WTC11 (cell line): ENCODE data around the gene SLC25A21.

Source experiments
- CBFB ChIP-seq: sonication (generic); formaldehyde crosslinking; IDR thresholded peaks from 2 replicates; pipeline ENCODE4 v1.8.1; 2022; ENCODE audit warnings: mild to moderate bottlenecking, low read depth, missing genetic modification reagents
- FOXK1 ChIP-seq: sonication (generic); formaldehyde crosslinking; IDR thresholded peaks from 2 replicates; pipeline ENCODE4 v1.8.0; 2022; ENCODE audit warnings: mild to moderate bottlenecking, moderate library complexity, missing genetic modification reagents
- NFYB ChIP-seq: sonication (generic); formaldehyde crosslinking; conservative IDR thresholded peaks from 2 replicates; pipeline ENCODE4 v1.8.0; 2022; ENCODE audit warnings: low read depth, missing genetic modification reagents
- OVOL2 ChIP-seq: fragments of 250-450 bp; sonication (Bioruptor Pico); IDR thresholded peaks from 2 replicates; pipeline ENCODE4 v1.9.0; 2021; ENCODE audit warnings: mild to moderate bottlenecking, borderline replicate concordance
- TF ChIP-seq, protein P1 (sequence below): fragments of 250-450 bp; sonication (Bioruptor Pico); IDR thresholded peaks from 2 replicates; pipeline ENCODE4 v2.1.2; 2022; ENCODE audit warnings: mild to moderate bottlenecking, moderate library complexity
- TF ChIP-seq, protein P2 (sequence below): sonication (generic); formaldehyde crosslinking; IDR thresholded peaks from 2 replicates; pipeline ENCODE4 v1.8.1; 2022; ENCODE audit warnings: missing genetic modification reagents, borderline replicate concordance
- TF ChIP-seq, protein P3 (sequence below): sonication (generic); formaldehyde crosslinking; IDR thresholded peaks from 2 replicates; pipeline ENCODE4 v1.8.1; 2022; ENCODE audit warnings: low read depth, mild to moderate bottlenecking, moderate library complexity, missing genetic modification reagents, borderline replicate concordance
- TF ChIP-seq, protein P4 (sequence below): fragments of 250-450 bp; sonication (Bioruptor Pico); conservative IDR thresholded peaks from 2 replicates; pipeline ENCODE4 v1.9.0; 2021; ENCODE audit warnings: mild to moderate bottlenecking
- TF ChIP-seq, protein P5 (sequence below): fragments of 200-600 bp; IDR thresholded peaks from 2 replicates; pipeline ENCODE4 v1.8.0; 2022; ENCODE audit warnings: antibody characterized with exemption
- TF ChIP-seq, protein P6 (sequence below): sonication (generic); formaldehyde crosslinking; conservative IDR thresholded peaks from 2 replicates; pipeline ENCODE4 v1.8.1; 2022; ENCODE audit warnings: mild to moderate bottlenecking, missing genetic modification reagents

DNA sequence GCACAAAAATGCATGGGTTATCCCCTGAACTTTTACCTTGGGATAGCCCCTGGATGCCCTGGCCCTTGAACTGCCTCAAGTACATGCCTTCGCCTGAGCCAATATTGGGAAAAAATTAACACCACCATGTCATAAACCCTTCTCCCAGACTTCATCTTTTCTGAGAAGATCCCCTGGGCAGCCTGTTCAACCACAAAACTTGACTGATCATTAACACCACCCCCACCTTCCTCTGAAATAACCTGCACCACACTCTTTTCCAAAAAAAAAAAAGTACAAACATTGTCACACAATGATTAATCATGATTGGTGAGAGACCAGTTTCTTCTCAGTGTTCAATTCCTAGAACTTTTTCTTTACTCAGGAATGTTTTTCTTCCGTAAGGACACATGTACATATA lies 292.8 kb downstream of the SLC25A21 start:
- TF ChIP-seq, protein P1, sequence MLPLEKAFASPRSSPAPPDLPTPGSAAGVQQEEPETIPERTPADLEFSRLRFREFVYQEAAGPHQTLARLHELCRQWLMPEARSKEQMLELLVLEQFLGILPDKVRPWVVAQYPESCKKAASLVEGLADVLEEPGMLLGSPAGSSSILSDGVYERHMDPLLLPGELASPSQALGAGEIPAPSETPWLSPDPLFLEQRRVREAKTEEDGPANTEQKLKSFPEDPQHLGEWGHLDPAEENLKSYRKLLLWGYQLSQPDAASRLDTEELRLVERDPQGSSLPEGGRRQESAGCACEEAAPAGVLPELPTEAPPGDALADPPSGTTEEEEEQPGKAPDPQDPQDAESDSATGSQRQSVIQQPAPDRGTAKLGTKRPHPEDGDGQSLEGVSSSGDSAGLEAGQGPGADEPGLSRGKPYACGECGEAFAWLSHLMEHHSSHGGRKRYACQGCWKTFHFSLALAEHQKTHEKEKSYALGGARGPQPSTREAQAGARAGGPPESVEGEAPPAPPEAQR (CRISPR knock-in tag): no peak
- TF ChIP-seq, protein P2, sequence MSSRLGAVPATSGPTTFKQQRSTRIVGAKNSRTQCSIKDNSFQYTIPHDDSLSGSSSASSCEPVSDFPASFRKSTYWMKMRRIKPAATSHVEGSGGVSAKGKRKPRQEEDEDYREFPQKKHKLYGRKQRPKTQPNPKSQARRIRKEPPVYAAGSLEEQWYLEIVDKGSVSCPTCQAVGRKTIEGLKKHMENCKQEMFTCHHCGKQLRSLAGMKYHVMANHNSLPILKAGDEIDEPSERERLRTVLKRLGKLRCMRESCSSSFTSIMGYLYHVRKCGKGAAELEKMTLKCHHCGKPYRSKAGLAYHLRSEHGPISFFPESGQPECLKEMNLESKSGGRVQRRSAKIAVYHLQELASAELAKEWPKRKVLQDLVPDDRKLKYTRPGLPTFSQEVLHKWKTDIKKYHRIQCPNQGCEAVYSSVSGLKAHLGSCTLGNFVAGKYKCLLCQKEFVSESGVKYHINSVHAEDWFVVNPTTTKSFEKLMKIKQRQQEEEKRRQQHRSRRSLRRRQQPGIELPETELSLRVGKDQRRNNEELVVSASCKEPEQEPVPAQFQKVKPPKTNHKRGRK: no peak
- TF ChIP-seq, protein P3, sequence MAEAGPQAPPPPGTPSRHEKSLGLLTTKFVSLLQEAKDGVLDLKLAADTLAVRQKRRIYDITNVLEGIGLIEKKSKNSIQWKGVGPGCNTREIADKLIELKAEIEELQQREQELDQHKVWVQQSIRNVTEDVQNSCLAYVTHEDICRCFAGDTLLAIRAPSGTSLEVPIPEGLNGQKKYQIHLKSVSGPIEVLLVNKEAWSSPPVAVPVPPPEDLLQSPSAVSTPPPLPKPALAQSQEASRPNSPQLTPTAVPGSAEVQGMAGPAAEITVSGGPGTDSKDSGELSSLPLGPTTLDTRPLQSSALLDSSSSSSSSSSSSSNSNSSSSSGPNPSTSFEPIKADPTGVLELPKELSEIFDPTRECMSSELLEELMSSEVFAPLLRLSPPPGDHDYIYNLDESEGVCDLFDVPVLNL (CRISPR knock-in tag): no peak
- TF ChIP-seq, protein P4, sequence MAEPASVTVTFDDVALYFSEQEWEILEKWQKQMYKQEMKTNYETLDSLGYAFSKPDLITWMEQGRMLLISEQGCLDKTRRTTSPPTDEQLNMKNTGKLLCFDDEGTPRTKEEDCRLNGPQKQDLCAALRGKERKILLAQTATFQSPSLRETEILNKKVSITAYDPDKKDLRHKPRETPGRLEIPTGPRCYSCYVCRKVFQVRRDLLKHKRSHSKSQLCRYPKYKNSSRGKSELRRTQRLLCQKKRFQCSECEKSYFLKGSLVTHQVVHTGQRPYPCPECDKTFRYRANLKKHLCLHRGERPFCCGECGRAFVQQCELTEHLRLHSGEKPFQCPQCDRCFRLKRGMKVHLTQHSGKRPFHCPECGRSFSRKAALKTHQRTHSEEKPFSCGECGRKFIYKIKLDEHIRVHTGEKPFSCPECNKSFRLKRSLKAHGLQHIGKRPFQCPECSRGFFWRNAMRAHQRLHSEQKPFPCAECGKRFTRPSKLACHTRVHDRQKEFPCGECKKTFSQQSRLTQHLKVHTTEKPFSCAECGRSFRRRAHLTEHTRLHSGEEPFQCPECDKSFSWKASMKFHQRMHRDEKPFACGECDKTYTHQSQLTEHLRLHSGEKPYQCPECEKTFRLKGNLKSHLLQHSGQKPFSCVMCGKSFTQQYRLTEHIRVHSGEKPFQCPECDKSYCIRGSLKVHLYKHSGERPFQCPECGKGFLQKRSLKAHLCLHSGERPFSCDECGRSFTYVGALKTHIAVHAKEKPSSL (CRISPR knock-in tag): no peak
- TF ChIP-seq, protein P5, sequence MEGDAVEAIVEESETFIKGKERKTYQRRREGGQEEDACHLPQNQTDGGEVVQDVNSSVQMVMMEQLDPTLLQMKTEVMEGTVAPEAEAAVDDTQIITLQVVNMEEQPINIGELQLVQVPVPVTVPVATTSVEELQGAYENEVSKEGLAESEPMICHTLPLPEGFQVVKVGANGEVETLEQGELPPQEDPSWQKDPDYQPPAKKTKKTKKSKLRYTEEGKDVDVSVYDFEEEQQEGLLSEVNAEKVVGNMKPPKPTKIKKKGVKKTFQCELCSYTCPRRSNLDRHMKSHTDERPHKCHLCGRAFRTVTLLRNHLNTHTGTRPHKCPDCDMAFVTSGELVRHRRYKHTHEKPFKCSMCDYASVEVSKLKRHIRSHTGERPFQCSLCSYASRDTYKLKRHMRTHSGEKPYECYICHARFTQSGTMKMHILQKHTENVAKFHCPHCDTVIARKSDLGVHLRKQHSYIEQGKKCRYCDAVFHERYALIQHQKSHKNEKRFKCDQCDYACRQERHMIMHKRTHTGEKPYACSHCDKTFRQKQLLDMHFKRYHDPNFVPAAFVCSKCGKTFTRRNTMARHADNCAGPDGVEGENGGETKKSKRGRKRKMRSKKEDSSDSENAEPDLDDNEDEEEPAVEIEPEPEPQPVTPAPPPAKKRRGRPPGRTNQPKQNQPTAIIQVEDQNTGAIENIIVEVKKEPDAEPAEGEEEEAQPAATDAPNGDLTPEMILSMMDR: no peak
- TF ChIP-seq CBFB (CRISPR knock-in tag): no peak
- TF ChIP-seq NFYB (CRISPR knock-in tag): no peak
- TF ChIP-seq, protein P6, sequence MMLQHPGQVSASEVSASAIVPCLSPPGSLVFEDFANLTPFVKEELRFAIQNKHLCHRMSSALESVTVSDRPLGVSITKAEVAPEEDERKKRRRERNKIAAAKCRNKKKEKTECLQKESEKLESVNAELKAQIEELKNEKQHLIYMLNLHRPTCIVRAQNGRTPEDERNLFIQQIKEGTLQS (CRISPR knock-in tag): no peak
- TF ChIP-seq FOXK1 (CRISPR knock-in tag): no peak
- TF ChIP-seq OVOL2 (CRISPR knock-in tag): no peak
